Esophagus muscularis mucosa (tissue), 3 donors: ENCODE data around the gene OLFML2B.

Experiments
- POLR2A ChIP-seq: fragments of 450-650 bp; IDR thresholded peaks from one replicate; pipeline ENCODE4 v1.6.1; 2017; ENCODE audit warnings: antibody characterized with exemption, moderate library complexity, mild to moderate bottlenecking, low read depth
- TF ChIP-seq, protein P1 (sequence below), 3 experiments: fragments of 200-600 bp in 2 of 3; fragments of 450-650 bp in 1 of 3; sonication (generic) in 2 of 3; IDR thresholded peaks; one replicate each; pipeline ENCODE4 v1.5.1; 2017 to 2019; ENCODE audit warnings: antibody characterized with exemption in 3 of 3, mild to moderate bottlenecking in 2 of 3, moderate library complexity in 1 of 3

DNA sequence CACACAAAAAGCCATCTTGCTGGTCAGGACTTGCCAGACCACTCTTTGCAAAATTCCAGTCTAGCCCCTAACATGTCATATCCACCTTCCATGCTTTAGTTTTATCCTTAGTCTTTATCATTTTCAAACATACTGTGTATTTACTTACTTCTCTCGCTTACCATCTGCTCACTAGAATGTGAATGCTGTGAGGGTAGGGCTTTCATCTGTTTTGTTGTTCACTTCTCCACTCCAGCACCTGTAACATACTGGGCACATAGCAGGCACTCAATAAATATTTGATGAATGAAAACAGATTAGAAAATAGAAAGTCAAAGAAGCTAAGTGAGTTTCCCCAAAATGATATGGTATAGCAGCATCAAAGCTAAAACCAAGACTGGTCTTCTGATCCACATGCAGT is 79.9 kb downstream of the OLFML2B start:
- no peak for TF ChIP-seq POLR2A
- TF ChIP-seq, protein P1, sequence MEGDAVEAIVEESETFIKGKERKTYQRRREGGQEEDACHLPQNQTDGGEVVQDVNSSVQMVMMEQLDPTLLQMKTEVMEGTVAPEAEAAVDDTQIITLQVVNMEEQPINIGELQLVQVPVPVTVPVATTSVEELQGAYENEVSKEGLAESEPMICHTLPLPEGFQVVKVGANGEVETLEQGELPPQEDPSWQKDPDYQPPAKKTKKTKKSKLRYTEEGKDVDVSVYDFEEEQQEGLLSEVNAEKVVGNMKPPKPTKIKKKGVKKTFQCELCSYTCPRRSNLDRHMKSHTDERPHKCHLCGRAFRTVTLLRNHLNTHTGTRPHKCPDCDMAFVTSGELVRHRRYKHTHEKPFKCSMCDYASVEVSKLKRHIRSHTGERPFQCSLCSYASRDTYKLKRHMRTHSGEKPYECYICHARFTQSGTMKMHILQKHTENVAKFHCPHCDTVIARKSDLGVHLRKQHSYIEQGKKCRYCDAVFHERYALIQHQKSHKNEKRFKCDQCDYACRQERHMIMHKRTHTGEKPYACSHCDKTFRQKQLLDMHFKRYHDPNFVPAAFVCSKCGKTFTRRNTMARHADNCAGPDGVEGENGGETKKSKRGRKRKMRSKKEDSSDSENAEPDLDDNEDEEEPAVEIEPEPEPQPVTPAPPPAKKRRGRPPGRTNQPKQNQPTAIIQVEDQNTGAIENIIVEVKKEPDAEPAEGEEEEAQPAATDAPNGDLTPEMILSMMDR (IDR thresholded peaks at IDR 0.05): no peak
